GM12878 (cell line): ENCODE measurements around the gene EIF3D. TPM values are rescaled to one million over a fixed set of nuclear protein-coding genes. Genes with fewer than 3 reads are reported as not detected.

Source experiments
- ATAC-seq: fragments of 200-7000 bp; cut with Tn5 transposase; 3 replicates; pipeline ENCODE4 v1.9.1; 2020; ENCODE audit warnings: mild to moderate bottlenecking, moderate library complexity
- BruUV-seq: library from RNA; stranded (reverse); fragments of 400-500 nt; replicated peaks from 2 replicates; lab custom pipeline; 2021; lab: Mats Ljungman, UMichigan
- CTCF ChIA-PET: fragments of 300-600 bp; sonication (Branson Sonifier 250); formaldehyde crosslinking; extraction: SDS; loops from one replicate; lab custom pipeline; 2021; ENCODE audit warnings: inconsistent platforms; lab: Yijun Ruan, JAX
- POLR2A ChIA-PET: fragments of 350-600 bp; formaldehyde crosslinking; extraction: SDS; loops from one replicate; lab custom pipeline; 2021; ENCODE audit warnings: inconsistent platforms; lab: Charles Lee
- RAD21 ChIA-PET: fragments of 300-600 bp; sonication (Branson Sonifier 250); formaldehyde crosslinking; loops from one replicate; lab custom pipeline; 2023; ENCODE audit warnings: antibody characterized with exemption; ENCODE audit not compliant: unreplicated experiment; lab: Charles Lee
- SMC1A ChIA-PET: fragments of 300-600 bp; sonication (Branson Sonifier 250); formaldehyde crosslinking; loops from one replicate; lab custom pipeline; 2023; ENCODE audit not compliant: unreplicated experiment, uncharacterized antibody; lab: Charles Lee
- DNase-seq: peaks from one replicate; pipeline ENCODE4 v3.0.0-alpha.2; 2011; ENCODE audit warnings: low read depth, low spot score
- FAIRE-seq: peaks from 3 replicates; lab custom pipeline; 2011; peaks lifted over from hg19 to GRCh38; lab: Jason Lieb, UNC
- H2AFZ ChIP-seq: 2 replicates; pipeline ENCODE4 v1.6.0; 2011; ENCODE audit warnings: low read depth, low read length, control low read depth; ENCODE audit not compliant: control insufficient read depth
- H3K27ac ChIP-seq: 2 replicates; pipeline ENCODE4 v1.5.1; 2011; ENCODE audit warnings: control low read depth; ENCODE audit not compliant: control insufficient read depth, insufficient read depth
- H3K27me3 ChIP-seq, 2 experiments: replicated peaks in 1 of 2; 2 replicates each; pipeline versions ENCODE4 v1.6.0 to v1.6.1; 2011; ENCODE audit warnings: low read length in 1 of 2; ENCODE audit not compliant: control insufficient read depth in 2 of 2, insufficient read depth in 2 of 2
- H3K36me3 ChIP-seq, 2 experiments: 2 replicates each; pipeline ENCODE4 v1.5.1; 2011; ENCODE audit warnings: low read length in 1 of 2; ENCODE audit not compliant: control insufficient read depth in 2 of 2, insufficient read depth in 2 of 2
- H3K4me1 ChIP-seq: 2 replicates; pipeline ENCODE4 v1.6.1; 2011; ENCODE audit warnings: mild to moderate bottlenecking, low read length, moderate library complexity, mixed read lengths; ENCODE audit not compliant: control insufficient read depth, insufficient read depth
- H3K4me2 ChIP-seq: 2 replicates; pipeline ENCODE4 v1.6.0; 2011; ENCODE audit warnings: control low read depth; ENCODE audit not compliant: control insufficient read depth, insufficient read depth
- H3K4me3 ChIP-seq: fragments of 200-600 bp; sonication (generic); 2 replicates; pipeline ENCODE4 v1.5.1; 2016
- H3K79me2 ChIP-seq: 2 replicates; pipeline ENCODE4 v1.6.0; 2011; ENCODE audit warnings: low read length; ENCODE audit not compliant: control insufficient read depth, insufficient read depth
- H3K9ac ChIP-seq: 2 replicates; pipeline ENCODE4 v1.8.0; 2011; ENCODE audit warnings: low read length, control low read depth, mixed read lengths; ENCODE audit not compliant: control insufficient read depth, insufficient read depth
- H3K9me3 ChIP-seq: replicated peaks from 3 replicates; pipeline ENCODE4 v1.5.1; 2011; ENCODE audit warnings: mild to moderate bottlenecking, low read length; ENCODE audit not compliant: control insufficient read depth, insufficient read depth
- H4K20me1 ChIP-seq: 2 replicates; pipeline ENCODE4 v1.6.0; 2011; ENCODE audit not compliant: control insufficient read depth, insufficient read depth
- HCFC1 ChIP-seq: fragments of 150-350 bp; IDR thresholded peaks from 2 replicates; pipeline ENCODE4 v1.6.1; 2014; ENCODE audit warnings: low read length
- RBBP5 ChIP-seq: fragments of 200-600 bp; sonication (generic); conservative IDR thresholded peaks from 2 replicates; pipeline ENCODE4 v1.6.1; 2016
- WGBS: methylation state at CpG from one replicate; pipeline ENCODE4 v1.1.6; 2016; ENCODE audit warnings: low lambda C conversion rate; ENCODE audit not compliant: insufficient replicate concordance, insufficient coverage; ENCODE audit errors: missing lambda C conversion rate; 5-methylcytosine and 5-hydroxymethylcytosine counted together
- in situ Hi-C: fragments of 300-500 bp; cut with MboI; formaldehyde crosslinking; loops from 9 replicates; pipeline ENCODE4 v1.14.3; 2018; ENCODE audit warnings: mixed read lengths
- intact Hi-C: fragments of 100-400 bp; cut with micrococcal nuclease; formaldehyde crosslinking; loops from one replicate; pipeline ENCODE4 v1.14.2; 2022; ENCODE audit not compliant: unreplicated experiment
- polyA plus RNA-seq, 11 experiments: library from polyadenylated mRNA; depleted of rRNA in 4 of 11; unstranded in 6 of 11; stranded (reverse) in 5 of 11; fragments of >200 nt; fragmentation: Nextera tagmentation in 4 of 11; fragmentation: Illumina TruSeq in 1 of 11; extraction: Ambion mirVana in 4 of 11; extraction: Trizol in 1 of 11; gene quantifications; 1 replicate in 1 of 11; 2 replicates in 10 of 11; pipeline versions ENCODE4 v1.2.1 to v1.2.3, GENCODE V29; 2011 to 2016; ENCODE audit warnings: inconsistent platforms in 2 of 11, missing spikeins in 2 of 11, low read depth in 1 of 11
- total RNA-seq, 4 experiments: library from RNA; depleted of rRNA in 3 of 4; stranded (reverse); fragments of >200 nt in 3 of 4; fragmentation: Illumina TruSeq in 1 of 4; extraction: Trizol in 1 of 4; gene quantifications; 2 replicates each; pipeline versions ENCODE4 v1.2.1 to v1.2.3, GENCODE V29; 2013 to 2021
- TF ChIP-seq, protein P1 (sequence below): fragments of 450-650 bp; IDR thresholded peaks from 2 replicates; pipeline ENCODE4 v1.6.1; 2017; ENCODE audit warnings: mild to moderate bottlenecking, low read depth, inconsistent platforms; ENCODE audit not compliant: poor library complexity, severe bottlenecking
- TF ChIP-seq, protein P2 (sequence below): fragments of 450-650 bp; IDR thresholded peaks from 2 replicates; pipeline ENCODE4 v1.6.1; 2017; ENCODE audit warnings: borderline replicate concordance

EIF3D gene
- total and polyA plus RNA-seq, 10 of the 15 experiments (the other 5 are each of a cell fraction or from before 2014, with no cell fraction given) = 240 to 558 (median 420) TPM

DNA sequence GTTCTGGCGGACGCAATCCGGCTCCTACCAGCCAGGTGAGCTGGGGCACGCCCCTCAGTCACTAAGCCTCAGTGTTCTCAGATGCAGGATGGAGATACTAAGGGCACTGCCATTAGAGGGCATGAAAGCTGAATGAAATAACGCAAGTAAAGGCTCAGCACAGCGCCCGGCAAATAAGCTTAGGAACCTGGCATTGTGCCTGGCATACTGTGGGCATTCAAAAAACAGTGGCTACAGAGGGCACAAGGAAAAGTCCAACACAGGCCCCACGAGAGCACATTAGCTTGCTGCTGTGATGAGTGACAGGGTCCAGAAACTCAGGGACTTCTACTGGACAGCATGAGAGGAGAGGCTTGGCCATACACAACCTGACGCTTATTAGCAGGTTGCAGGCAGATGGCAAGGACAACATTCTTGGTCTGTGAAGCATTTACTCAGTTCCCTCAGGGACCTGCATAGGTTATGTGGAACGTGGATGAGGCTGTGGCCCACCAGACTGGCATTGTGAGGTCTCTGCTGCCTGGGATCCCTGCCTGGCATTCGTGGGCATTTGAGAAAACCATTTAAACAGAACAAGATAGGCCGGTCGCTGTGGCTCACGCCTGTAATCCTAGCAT lies 59.8 kb downstream of the EIF3D start:
- no peaks in the 10 kb centered on the region for H4K20me1 ChIP-seq
- SMC1A ChIA-PET = interaction anchor here (1.0 to 4.0 kb wide), 2 partner anchors 168 to 176 kb away, joined by 3 to 70 read pairs; no protein-coding TSS in a partner anchor
- in situ Hi-C loops (loop anchor here (5.0 kb wide), 1 partner anchor 162 kb away; no protein-coding TSS in a partner anchor), intact Hi-C loops (no loop called here)
- TF ChIP-seq, protein P1, sequence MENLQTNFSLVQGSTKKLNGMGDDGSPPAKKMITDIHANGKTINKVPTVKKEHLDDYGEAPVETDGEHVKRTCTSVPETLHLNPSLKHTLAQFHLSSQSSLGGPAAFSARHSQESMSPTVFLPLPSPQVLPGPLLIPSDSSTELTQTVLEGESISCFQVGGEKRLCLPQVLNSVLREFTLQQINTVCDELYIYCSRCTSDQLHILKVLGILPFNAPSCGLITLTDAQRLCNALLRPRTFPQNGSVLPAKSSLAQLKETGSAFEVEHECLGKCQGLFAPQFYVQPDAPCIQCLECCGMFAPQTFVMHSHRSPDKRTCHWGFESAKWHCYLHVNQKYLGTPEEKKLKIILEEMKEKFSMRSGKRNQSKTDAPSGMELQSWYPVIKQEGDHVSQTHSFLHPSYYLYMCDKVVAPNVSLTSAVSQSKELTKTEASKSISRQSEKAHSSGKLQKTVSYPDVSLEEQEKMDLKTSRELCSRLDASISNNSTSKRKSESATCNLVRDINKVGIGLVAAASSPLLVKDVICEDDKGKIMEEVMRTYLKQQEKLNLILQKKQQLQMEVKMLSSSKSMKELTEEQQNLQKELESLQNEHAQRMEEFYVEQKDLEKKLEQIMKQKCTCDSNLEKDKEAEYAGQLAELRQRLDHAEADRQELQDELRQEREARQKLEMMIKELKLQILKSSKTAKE = no peak
- TF ChIP-seq HCFC1 (no peak), RBBP5 (no peak)
- TF ChIP-seq, protein P2, sequence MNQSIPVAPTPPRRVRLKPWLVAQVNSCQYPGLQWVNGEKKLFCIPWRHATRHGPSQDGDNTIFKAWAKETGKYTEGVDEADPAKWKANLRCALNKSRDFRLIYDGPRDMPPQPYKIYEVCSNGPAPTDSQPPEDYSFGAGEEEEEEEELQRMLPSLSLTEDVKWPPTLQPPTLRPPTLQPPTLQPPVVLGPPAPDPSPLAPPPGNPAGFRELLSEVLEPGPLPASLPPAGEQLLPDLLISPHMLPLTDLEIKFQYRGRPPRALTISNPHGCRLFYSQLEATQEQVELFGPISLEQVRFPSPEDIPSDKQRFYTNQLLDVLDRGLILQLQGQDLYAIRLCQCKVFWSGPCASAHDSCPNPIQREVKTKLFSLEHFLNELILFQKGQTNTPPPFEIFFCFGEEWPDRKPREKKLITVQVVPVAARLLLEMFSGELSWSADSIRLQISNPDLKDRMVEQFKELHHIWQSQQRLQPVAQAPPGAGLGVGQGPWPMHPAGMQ = no peak
- H3K27ac ChIP-seq = no peak overlapping the region
- no peak overlapping the region for H2AFZ ChIP-seq
- peaks cover 24% of the 10 kb centered on the region in 2 experiments; a peak in 3 of 4 replicates for H3K36me3 ChIP-seq
- H3K79me2 ChIP-seq = no peaks in the 10 kb centered on the region; the same call in 1 of the 2 replicates
- H3K9ac ChIP-seq = no peak overlapping the region
- CTCF ChIA-PET = interaction anchor here (0.8 to 8.5 kb wide), 15 partner anchors 11 to 274 kb away, joined by 3 to 125 read pairs (median 8); no protein-coding TSS in a partner anchor
- DNase-seq (no peak), FAIRE-seq (no peak), ATAC-seq (no peak)
- no peak overlapping the region for H3K4me2 ChIP-seq
- H3K4me3 ChIP-seq = no peak overlapping the region
- H3K4me1 ChIP-seq = peaks cover 4% of the 10 kb centered on the region
- POLR2A ChIA-PET = no interaction called here
- 74% methylated on average over 14 of the region's 14 CpGs for WGBS
- no TSS peak for BruUV-seq
- no peaks in the 10 kb centered on the region for H3K27me3 ChIP-seq
- RAD21 ChIA-PET = interaction anchor here (2.1 to 4.7 kb wide), 2 partner anchors 81 to 168 kb away, joined by 8 to 107 read pairs; partner anchors contain the start of gene MYH9
- no peaks in the 10 kb centered on the region for H3K9me3 ChIP-seq
